ENCODE results near the gene PRRX1.

The PRRX1 gene

GRCh38 chr1:170723518-170723917 lies 59.6 kb downstream of the PRRX1 start:
- DNase-seq = no peak

- no peak for DNase-seq
Measured at GRCh38 chr1:170725326-170725725, 61.4 kb downstream of the PRRX1 start.

GRCh38 chr1:170727963-170728362 lies 64.0 kb downstream of the PRRX1 start:
- DNase-seq = no peak

GRCh38 chr1:170729225-170730002 lies 65.5 kb downstream of the PRRX1 start:
- DNase-seq = no peak

- no peak for DNase-seq
Measured at GRCh38 chr1:170730014-170730413, 66.1 kb downstream of the PRRX1 start.

- no peak for DNase-seq
Measured at GRCh38 chr1:170730438-170730837, 66.5 kb downstream of the PRRX1 start.

- no peak for DNase-seq
Measured at GRCh38 chr1:170731566-170732251, 67.8 kb downstream of the PRRX1 start.

GRCh38 chr1:170732252-170732588 lies 68.3 kb downstream of the PRRX1 start:
- no peak for DNase-seq

GRCh38 chr1:170734412-170735175 lies 70.7 kb downstream of the PRRX1 start:
- DNase-seq = no peak

- DNase-seq = no peak
Measured at GRCh38 chr1:170735366-170736263, 71.7 kb downstream of the PRRX1 start.

GRCh38 chr1:170739803-170740202 lies 75.9 kb downstream of the PRRX1 start:
- no peak for DNase-seq

- DNase-seq = no peak
Measured at GRCh38 chr1:170741678-170742077, 77.7 kb downstream of the PRRX1 start.

GRCh38 chr1:170742600-170742999 lies 78.7 kb downstream of the PRRX1 start:
- no peak for DNase-seq

GRCh38 chr1:170743083-170743482 lies 79.2 kb downstream of the PRRX1 start:
- DNase-seq = no peak

- no peak for DNase-seq
Measured at GRCh38 chr1:170749549-170749948, 85.6 kb downstream of the PRRX1 start.

- DNase-seq = no peak
Measured at GRCh38 chr1:170749959-170750358, 86.0 kb downstream of the PRRX1 start.

GRCh38 chr1:170755795-170756194 lies 91.9 kb downstream of the PRRX1 start:
- DNase-seq = no peak

- no peak for DNase-seq
Measured at GRCh38 chr1:170758992-170759391, 95.1 kb downstream of the PRRX1 start.

GRCh38 chr1:170765279-170765678 lies 101.3 kb downstream of the PRRX1 start:
- no peak for DNase-seq

GRCh38 chr1:170765712-170766330 lies 101.9 kb downstream of the PRRX1 start:
- DNase-seq = no peak

- DNase-seq = no peak
Measured at GRCh38 chr1:170768929-170769328, 105.0 kb downstream of the PRRX1 start.

- no peak for DNase-seq
Measured at GRCh38 chr1:170769691-170770090, 105.8 kb downstream of the PRRX1 start.

All from activated CD8-positive, alpha-beta memory T cell treated with anti-CD3 and anti-CD28 coated beads, Interleukin-2, amount 50 U/mL, for 48 hours (primary cell).